Right atrium auricular region (tissue), 2 donors: ENCODE measurements around the gene TENM3. TPM values are rescaled to one million over a fixed set of nuclear protein-coding genes. Genes with fewer than 3 reads are reported as not detected.

Experiments
- DNase-seq: peaks from one replicate; pipeline ENCODE4 v3.0.0-alpha.2; 2019; ENCODE audit warnings: low spot score
- H3K27ac ChIP-seq, 2 donors: fragments of 200-600 bp; sonication (generic); 1 replicate in 1 of 2; 2 replicates in 1 of 2; pipeline ENCODE4 v1.5.1; 2016 to 2019
- H3K27me3 ChIP-seq, 2 donors: fragments of 200-600 bp; sonication (generic); one replicate each; pipeline versions ENCODE4 v1.5.1 to v1.6.0; 2017 to 2019
- H3K36me3 ChIP-seq: fragments of 200-600 bp; sonication (generic); one replicate; pipeline ENCODE4 v1.5.1; 2016
- H3K4me1 ChIP-seq, 2 donors: fragments of 200-600 bp; sonication (generic); one replicate each; pipeline versions ENCODE4 v1.5.1 to v1.6.0; 2017 to 2019
- H3K4me3 ChIP-seq, 2 donors: fragments of 200-600 bp; sonication (generic); 1 replicate in 1 of 2; 2 replicates in 1 of 2; pipeline ENCODE4 v1.5.1; 2017 to 2019; ENCODE audit warnings: mild to moderate bottlenecking in 1 of 2, moderate library complexity in 1 of 2
- H3K9me3 ChIP-seq, 2 donors: fragments of 200-600 bp; sonication (generic); one replicate each; pipeline ENCODE4 v1.5.1; 2019
- CTCF ChIP-seq, 2 donors: fragments of 200-600 bp; sonication (generic); IDR thresholded peaks; one replicate each; pipeline ENCODE4 v1.5.1; 2019; ENCODE audit warnings: antibody characterized with exemption in 2 of 2
- total RNA-seq, 2 donors: library from RNA; depleted of rRNA; stranded (reverse); fragments of >200 nt; gene quantifications; one replicate each; pipeline ENCODE4 v1.1.0, GENCODE V29; 2016

Gene TENM3
- total RNA-seq, 2 donors from 2014 or later = 10.7 to 15.9 TPM

DNA sequence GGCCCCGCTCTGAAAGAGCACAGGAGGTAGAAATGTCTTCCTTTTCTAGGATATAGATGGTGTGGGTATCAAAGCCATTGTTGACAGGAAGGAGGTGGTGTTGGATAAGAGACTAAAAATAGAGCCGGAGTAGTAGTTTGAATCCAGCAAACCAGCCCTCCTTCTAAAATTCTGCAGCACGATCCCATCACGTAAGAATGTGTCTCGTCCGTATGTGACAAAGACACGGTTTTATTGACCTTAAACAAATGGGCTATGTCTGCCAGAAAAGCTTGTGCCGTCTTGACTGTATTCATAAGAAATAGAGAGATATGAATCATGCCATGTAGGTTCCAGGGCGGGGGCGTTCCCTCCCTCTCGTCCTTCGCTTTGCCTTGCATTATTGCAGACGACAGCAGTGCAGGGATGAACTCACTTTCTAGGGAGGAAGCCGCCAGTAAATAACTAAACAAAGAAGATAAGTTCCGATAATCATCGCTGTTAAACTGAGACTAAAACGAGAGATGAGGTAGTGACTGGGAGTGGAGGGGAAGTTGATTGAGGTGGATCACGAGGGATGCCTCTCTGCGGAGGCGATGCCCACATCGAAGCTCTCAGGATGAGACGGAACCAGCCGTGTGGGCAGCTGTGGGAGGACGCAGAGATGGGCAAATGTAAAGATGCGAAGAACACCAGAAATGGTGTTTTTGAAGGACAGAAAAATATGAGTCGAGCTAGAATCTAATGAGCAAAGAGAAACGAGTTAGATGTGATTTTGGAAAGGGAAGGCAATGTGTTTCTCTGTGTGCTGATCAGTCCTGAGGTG, 3.4 kb downstream of the TENM3 start:
- Histone ChIP-seq H3K4me3 (peak overlapping the region in 1 of 2 donors; percentile 21), H3K9me3 (no peaks in the 10 kb centered on the region), H3K27me3 (no peaks in the 10 kb centered on the region), H3K36me3 (no peaks in the 10 kb centered on the region), H3K27ac (no peak overlapping the region), H3K4me1 (peaks cover 0 to 6% of the 10 kb centered on the region in 2 donors)
- no peak for TF ChIP-seq CTCF (IDR thresholded peaks at IDR 0.05)
- DNase-seq = no peak

GRCh38 chr4:182248295-182248694, 5.1 kb downstream of the TENM3 start:
- H3K27ac ChIP-seq = no peak overlapping the region
- DNase-seq = no peak

DNA sequence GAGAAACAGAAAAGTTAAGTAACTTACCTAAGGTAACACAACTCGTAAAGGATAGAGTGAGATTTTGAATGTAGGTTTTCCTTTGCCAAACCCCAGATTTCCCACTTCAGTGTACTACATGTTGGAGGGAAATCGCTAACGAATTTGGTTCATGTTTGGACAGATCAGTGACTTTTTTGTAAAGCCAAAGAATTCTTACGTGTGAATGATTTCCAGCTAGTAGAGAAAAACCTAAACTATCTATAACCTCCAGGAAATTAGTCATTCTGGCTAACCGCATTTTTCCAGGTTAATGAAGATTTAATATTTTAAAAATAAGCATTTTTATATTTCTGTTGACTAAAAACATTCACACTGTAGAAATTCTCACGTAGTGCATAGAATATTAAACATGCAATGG, 7.2 kb downstream of the TENM3 start:
- TF ChIP-seq CTCF (IDR thresholded peaks at IDR 0.05) = no peak
- H3K36me3 ChIP-seq = no peaks in the 10 kb centered on the region
- no peaks in the 10 kb centered on the region for H3K9me3 ChIP-seq
- no peak for DNase-seq
- no peaks in the 10 kb centered on the region for H3K27me3 ChIP-seq
- peaks cover 0 to 6% of the 10 kb centered on the region in 2 donors for H3K4me1 ChIP-seq
- no peak overlapping the region for H3K4me3 ChIP-seq
- H3K27ac ChIP-seq = no peak overlapping the region

More at GRCh38 chr4:182248295-182248694, 5.1 kb downstream of the TENM3 start:
- no peaks in the 10 kb centered on the region for H3K27me3 ChIP-seq
- no peak overlapping the region for H3K4me3 ChIP-seq
- peaks cover 0 to 6% of the 10 kb centered on the region in 2 donors for H3K4me1 ChIP-seq
- H3K36me3 ChIP-seq = no peaks in the 10 kb centered on the region
- no peak for TF ChIP-seq CTCF (IDR thresholded peaks at IDR 0.05)
- no peaks in the 10 kb centered on the region for H3K9me3 ChIP-seq

DNA sequence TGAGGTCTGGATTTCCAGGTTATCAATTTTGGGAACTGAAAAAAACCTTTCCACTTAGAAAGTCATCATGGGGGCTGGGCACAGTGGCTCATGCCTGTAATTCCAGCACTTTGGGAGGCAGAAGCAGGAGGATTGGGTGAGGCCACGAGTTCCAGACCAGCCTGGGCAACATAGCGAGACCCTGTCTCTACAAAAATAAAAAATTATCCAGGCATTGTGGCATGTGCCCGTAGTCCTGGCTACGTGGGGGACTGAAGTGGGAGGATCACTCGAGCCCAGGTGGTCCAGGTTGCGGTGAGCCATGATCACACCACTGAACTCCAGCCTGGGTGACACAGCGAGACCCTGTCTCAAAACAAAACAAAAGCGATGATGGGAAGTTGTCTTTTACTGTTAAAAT, 7.9 kb downstream of the TENM3 start:
- H3K9me3 ChIP-seq = no peaks in the 10 kb centered on the region
- H3K4me3 ChIP-seq = no peak overlapping the region
- H3K4me1 ChIP-seq = peaks cover 0 to 5% of the 10 kb centered on the region in 2 donors
- H3K27me3 ChIP-seq = no peaks in the 10 kb centered on the region
- no peak overlapping the region for H3K27ac ChIP-seq
- no peak for TF ChIP-seq CTCF (IDR thresholded peaks at IDR 0.05)
- no peaks in the 10 kb centered on the region for H3K36me3 ChIP-seq
- no peak for DNase-seq

DNA sequence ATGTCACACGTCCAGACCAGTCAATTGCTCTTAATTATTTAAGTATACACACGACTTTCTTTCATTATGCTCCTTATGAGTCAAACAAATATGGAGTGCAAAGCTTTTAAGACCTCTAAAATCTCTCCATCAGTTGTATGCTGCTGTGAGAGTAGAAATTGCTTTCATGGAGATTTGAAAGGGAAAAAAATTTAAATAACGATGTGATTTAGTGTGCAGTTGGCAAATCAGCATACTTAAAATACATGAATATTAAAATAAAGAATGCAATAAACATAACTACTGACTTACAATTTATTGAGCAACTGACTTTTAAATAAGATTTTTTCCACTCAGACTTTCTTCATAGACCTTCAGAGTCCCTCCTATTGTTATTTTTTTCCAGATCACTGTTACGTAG, 9.0 kb downstream of the TENM3 start:
- H3K9me3 ChIP-seq = no peaks in the 10 kb centered on the region
- no peak for DNase-seq
- TF ChIP-seq CTCF (IDR thresholded peaks at IDR 0.05) = no peak
- no peaks in the 10 kb centered on the region for H3K4me1 ChIP-seq
- H3K36me3 ChIP-seq = no peaks in the 10 kb centered on the region
- H3K27me3 ChIP-seq = no peaks in the 10 kb centered on the region
- H3K4me3 ChIP-seq = no peak overlapping the region
- no peak overlapping the region for H3K27ac ChIP-seq
